H1 (cell line): ENCODE data around the gene KLHL36. TPM values are rescaled to one million over a fixed set of nuclear protein-coding genes. Genes with fewer than 3 reads are reported as not detected.

ENCODE experiments used
- CTCF ChIA-PET: fragments of 300-600 bp; sonication (Branson Sonifier 250); formaldehyde crosslinking; loops from one replicate; lab custom pipeline; 2021; ENCODE audit not compliant: partially characterized antibody; lab: Charles Lee
- POLR2A ChIA-PET: fragments of 300-600 bp; sonication (Branson Sonifier 250); formaldehyde crosslinking; loops from one replicate; lab custom pipeline; 2021; ENCODE audit warnings: inconsistent platforms; ENCODE audit not compliant: partially characterized antibody; lab: Charles Lee
- DNase-seq, 2 experiments: peaks; one replicate each; pipeline versions ENCODE4 v3.0.0 to v3.0.0-alpha.2; 2010 to 2022; ENCODE audit warnings: low spot score in 2 of 2, low read depth in 1 of 2, mixed read lengths in 1 of 2
- FAIRE-seq: peaks from 2 replicates; lab custom pipeline; 2011; peaks lifted over from hg19 to GRCh38; lab: Jason Lieb, UNC
- H2AFZ ChIP-seq: 2 replicates; pipeline ENCODE4 v1.8.1; 2012; ENCODE audit warnings: low read length, inconsistent platforms
- H2AK5ac ChIP-seq: 2 replicates; pipeline ENCODE4 v1.6.1; 2013; ENCODE audit warnings: low read depth, low read length
- H2BK120ac ChIP-seq: replicated peaks from 2 replicates; pipeline ENCODE3; 2013; ENCODE audit warnings: low read depth, low read length, inconsistent platforms
- H2BK12ac ChIP-seq: 2 replicates; pipeline ENCODE4 v1.6.1; 2013; ENCODE audit warnings: low read depth, low read length
- H2BK15ac ChIP-seq: 2 replicates; pipeline ENCODE4 v1.6.1; 2013; ENCODE audit warnings: low read length
- H2BK20ac ChIP-seq: 2 replicates; pipeline ENCODE4 v1.6.1; 2013; ENCODE audit warnings: low read length
- H2BK5ac ChIP-seq: 2 replicates; pipeline ENCODE4 v1.6.1; 2013; ENCODE audit warnings: low read depth, low read length
- H3K14ac ChIP-seq: 2 replicates; pipeline ENCODE4 v1.6.1; 2013; ENCODE audit warnings: inconsistent platforms; ENCODE audit not compliant: insufficient read length
- H3K18ac ChIP-seq: 2 replicates; pipeline ENCODE4 v1.6.1; 2013; ENCODE audit warnings: low read length; ENCODE audit errors: extremely low read depth
- H3K23ac ChIP-seq: 2 replicates; pipeline ENCODE4 v1.6.1; 2013; ENCODE audit warnings: inconsistent platforms; ENCODE audit not compliant: insufficient read length
- H3K23me2 ChIP-seq: 2 replicates; pipeline ENCODE4 v1.6.1; 2013; ENCODE audit warnings: low read depth, low read length
- H3K27ac ChIP-seq: 2 replicates; pipeline ENCODE4 v1.6.1; 2011; ENCODE audit warnings: low read depth, low read length, inconsistent platforms
- H3K27me3 ChIP-seq, 4 experiments: replicated peaks in 1 of 4; 1 replicate in 1 of 4; 2 replicates in 3 of 4; pipeline versions ENCODE4 v1.6.1 to v1.8.1; 2011 to 2013; ENCODE audit warnings: low read length in 3 of 4, mild to moderate bottlenecking in 3 of 4, inconsistent platforms in 2 of 4, mixed read lengths in 2 of 4, moderate library complexity in 1 of 4; ENCODE audit not compliant: control insufficient read depth in 3 of 4, insufficient read depth in 3 of 4; ENCODE audit errors: extremely low read depth in 1 of 4
- H3K36me3 ChIP-seq, 4 experiments: 2 replicates each; pipeline versions ENCODE4 v1.6.1 to v1.8.1; 2011 to 2013; ENCODE audit warnings: mild to moderate bottlenecking in 4 of 4, low read length in 3 of 4, moderate library complexity in 2 of 4, control low read depth in 1 of 4, inconsistent platforms in 1 of 4; ENCODE audit not compliant: insufficient read depth in 4 of 4, control insufficient read depth in 2 of 4
- H3K4ac ChIP-seq: replicated peaks from 2 replicates; pipeline ENCODE3; 2013; ENCODE audit warnings: low read length, low read depth, mixed read lengths, inconsistent platforms; ENCODE audit not compliant: insufficient read length
- H3K4me1 ChIP-seq, 4 experiments: replicated peaks in 1 of 4; 1 replicate in 1 of 4; 2 replicates in 3 of 4; pipeline versions ENCODE4 v1.6.1 to v1.8.1; 2011 to 2013; ENCODE audit warnings: low read length in 3 of 4, inconsistent platforms in 2 of 4, mixed read lengths in 1 of 4; ENCODE audit not compliant: insufficient read depth in 4 of 4, control insufficient read depth in 3 of 4
- H3K4me2 ChIP-seq, 2 experiments: 2 replicates each; pipeline versions ENCODE4 v1.6.1 to v1.8.1; 2011 to 2013; ENCODE audit warnings: low read depth in 2 of 2, low read length in 2 of 2, control low read depth in 1 of 2, inconsistent platforms in 1 of 2, mild to moderate bottlenecking in 1 of 2; ENCODE audit not compliant: insufficient read depth in 1 of 2
- H3K4me3 ChIP-seq, 4 experiments: fragments of 200-600, 300-600 bp in 1 of 4; sonication (generic), shearing (Covaris generic), sonication (Bioruptor Twin) in 1 of 4; 2 replicates each; pipeline versions ENCODE4 v1.5.1 to v1.8.1; 2011 to 2016; ENCODE audit warnings: low read length in 4 of 4, low read depth in 3 of 4, control low read depth in 2 of 4, inconsistent platforms in 2 of 4, mild to moderate bottlenecking in 2 of 4, mixed read lengths in 1 of 4, moderate library complexity in 1 of 4; ENCODE audit not compliant: insufficient read depth in 2 of 4; ENCODE audit errors: extremely low read depth in 1 of 4
- H3K56ac ChIP-seq: replicated peaks from 2 replicates; pipeline ENCODE3; 2013; ENCODE audit warnings: low read depth, mild to moderate bottlenecking, mixed read lengths, low read length, inconsistent platforms; ENCODE audit not compliant: insufficient read length
- H3K79me1 ChIP-seq: 2 replicates; pipeline ENCODE4 v1.6.1; 2013; ENCODE audit warnings: low read depth, low read length, control low read depth
- H3K79me2 ChIP-seq, 2 experiments: 2 replicates each; pipeline versions ENCODE4 v1.6.1 to v1.8.1; 2012 to 2013; ENCODE audit warnings: low read length in 2 of 2, mild to moderate bottlenecking in 2 of 2, inconsistent platforms in 1 of 2; ENCODE audit not compliant: insufficient read depth in 2 of 2, control insufficient read depth in 1 of 2
- H3K9ac ChIP-seq, 4 experiments: replicated peaks in 1 of 4; 1 replicate in 1 of 4; 2 replicates in 3 of 4; pipeline versions ENCODE4 v1.6.1 to v1.8.1; 2011 to 2013; ENCODE audit warnings: low read depth in 3 of 4, low read length in 3 of 4, control low read depth in 2 of 4, mild to moderate bottlenecking in 2 of 4, moderate library complexity in 2 of 4, inconsistent platforms in 1 of 4; ENCODE audit errors: extremely low read depth in 1 of 4
- H3K9me3 ChIP-seq, 2 experiments: 2 replicates each; pipeline versions ENCODE4 v1.6.1 to v1.8.1; 2012 to 2013; ENCODE audit warnings: mild to moderate bottlenecking in 2 of 2, moderate library complexity in 2 of 2, control low read depth in 1 of 2, inconsistent platforms in 1 of 2, low read depth in 1 of 2, low read length in 1 of 2, mixed read lengths in 1 of 2; ENCODE audit not compliant: insufficient read depth in 2 of 2
- H4K20me1 ChIP-seq, 2 experiments: replicated peaks in 1 of 2; 2 replicates each; pipeline versions ENCODE3 to v1.8.1; 2011 to 2013; ENCODE audit warnings: inconsistent platforms in 2 of 2, low read length in 2 of 2, mild to moderate bottlenecking in 1 of 2; ENCODE audit not compliant: insufficient read depth in 2 of 2, control insufficient read depth in 1 of 2
- H4K5ac ChIP-seq: 2 replicates; pipeline ENCODE4 v1.6.1; 2013; ENCODE audit warnings: low read length, low read depth, mixed read lengths, inconsistent platforms; ENCODE audit not compliant: insufficient read length
- H4K8ac ChIP-seq: 2 replicates; pipeline ENCODE4 v1.8.0; 2013; ENCODE audit warnings: mild to moderate bottlenecking, moderate library complexity, low read length, inconsistent platforms; ENCODE audit not compliant: insufficient read depth; ENCODE audit errors: extremely low read depth
- H4K91ac ChIP-seq: replicated peaks from 2 replicates; pipeline ENCODE3; 2013; ENCODE audit warnings: low read length, mixed read lengths, inconsistent platforms; ENCODE audit not compliant: insufficient read length
- BRCA1 ChIP-seq: IDR thresholded peaks from 2 replicates; pipeline ENCODE4 v1.6.1; 2012; ENCODE audit warnings: low read depth, low read length, improper control_type of control experiment
- CEBPB ChIP-seq: IDR thresholded peaks from 2 replicates; pipeline ENCODE4 v1.6.1; 2012; ENCODE audit warnings: low read depth, low read length
- CHD1 ChIP-seq: IDR thresholded peaks from 2 replicates; pipeline ENCODE4 v1.6.1; 2012; ENCODE audit warnings: low read depth, low read length, improper control_type of control experiment
- CREB1 ChIP-seq: IDR thresholded peaks from 2 replicates; pipeline ENCODE4 v1.6.1; 2012; ENCODE audit warnings: inconsistent platforms
- FOSL1 ChIP-seq: IDR thresholded peaks from 2 replicates; pipeline ENCODE4 v1.6.1; 2011; ENCODE audit warnings: mild to moderate bottlenecking, low read depth, low read length, moderate library complexity; ENCODE audit not compliant: insufficient read depth
- GTF2F1 ChIP-seq: IDR thresholded peaks from 2 replicates; pipeline ENCODE4 v1.6.1; 2012; ENCODE audit warnings: low read depth, low read length, improper control_type of control experiment, borderline replicate concordance
- KDM1A ChIP-seq: fragments of 200-600, 300-600 bp; sonication (generic); IDR thresholded peaks from 2 replicates; pipeline ENCODE4 v1.7.1; 2016; ENCODE audit warnings: mild to moderate bottlenecking, low read length, borderline replicate concordance
- NRF1 ChIP-seq: IDR thresholded peaks from 2 replicates; pipeline ENCODE4 v1.6.1; 2011; ENCODE audit warnings: mild to moderate bottlenecking, low read depth, low read length, improper control_type of control experiment
- SP2 ChIP-seq: IDR thresholded peaks from 2 replicates; pipeline ENCODE4 v1.6.1; 2012; ENCODE audit warnings: mild to moderate bottlenecking, low read length, inconsistent platforms
- TEAD4 ChIP-seq: IDR thresholded peaks from 2 replicates; pipeline ENCODE4 v1.6.1; 2012; ENCODE audit warnings: low read depth, low read length, inconsistent platforms, mixed read lengths
- YY1 ChIP-seq: IDR thresholded peaks from 2 replicates; pipeline ENCODE4 v1.6.1; 2011; ENCODE audit warnings: low read depth, mild to moderate bottlenecking, low read length
- WGBS, 2 experiments: shearing (Covaris generic) in 1 of 2; methylation state at CpG; one replicate each; pipeline versions ENCODE4 v1.1.6 to v1.1.7; 2013 to 2015; ENCODE audit warnings: low lambda C conversion rate in 2 of 2, mixed read lengths in 2 of 2, inconsistent platforms in 1 of 2, low coverage in 1 of 2, missing lambda C conversion rate in 1 of 2; ENCODE audit not compliant: insufficient replicate concordance in 2 of 2, insufficient coverage in 1 of 2, insufficient read length in 1 of 2; ENCODE audit errors: extremely low coverage in 1 of 2, missing lambda C conversion rate in 1 of 2; 5-methylcytosine and 5-hydroxymethylcytosine counted together
- polyA plus RNA-seq, 7 experiments: library from polyadenylated mRNA; depleted of rRNA in 3 of 7; stranded (reverse) in 5 of 7; unstranded in 2 of 7; fragments of >200 nt in 5 of 7; fragments of 200-250 nt in 2 of 7; gene quantifications; 1 replicate in 5 of 7; 2 replicates in 1 of 7; 4 replicates in 1 of 7; pipeline versions ENCODE4 v1.2.1 to v1.2.3, GENCODE V29; 2011 to 2013; ENCODE audit warnings: missing spikeins in 2 of 7, mixed read lengths in 2 of 7
- total RNA-seq: library from RNA; stranded (reverse); fragmentation: NEBNext Ultra II Directional; extraction: Animal tissue kit (Norgen Biotek cat#: 25700); gene quantifications from 2 replicates; pipeline ENCODE4 v1.2.1, GENCODE V29; 2021
- TF ChIP-seq, protein P1 (sequence below): IDR thresholded peaks from 2 replicates; pipeline ENCODE4 v1.6.1; 2012; ENCODE audit warnings: inconsistent platforms
- TF ChIP-seq, protein P2 (sequence below), 3 experiments: IDR thresholded peaks; 1 replicate in 2 of 3; 2 replicates in 1 of 3; pipeline versions ENCODE4 v1.5.1 to v1.6.1; 2011; ENCODE audit warnings: low read length in 3 of 3, mild to moderate bottlenecking in 3 of 3, inconsistent platforms in 2 of 3, low read depth in 1 of 3, moderate library complexity in 1 of 3; ENCODE audit not compliant: insufficient read depth in 1 of 3; ENCODE audit errors: control extremely low read depth in 1 of 3

Gene KLHL36
- total and polyA plus RNA-seq, 2 of the 8 experiments (the other 6 are each of a cell fraction or from before 2014, with no cell fraction given) = 22.9 to 33.6 TPM

DNA sequence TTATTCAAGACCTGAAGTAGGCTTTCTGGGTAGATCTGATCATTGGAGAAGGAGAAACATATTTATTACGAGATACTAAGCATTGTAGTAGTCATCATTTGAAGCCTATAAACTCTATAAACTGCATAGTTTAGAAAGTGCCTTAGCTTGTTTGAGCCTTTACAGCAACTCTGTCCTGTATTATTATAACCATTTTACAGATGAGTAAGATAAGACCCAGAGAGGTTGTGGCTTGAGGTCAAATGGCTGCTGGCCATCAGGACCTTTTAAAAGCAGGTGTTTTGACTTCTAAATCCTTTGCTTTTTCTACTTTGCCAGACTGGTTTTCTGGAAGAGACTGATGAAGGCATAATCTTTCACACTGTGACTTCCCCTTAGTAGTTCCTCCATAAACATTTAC lies 58.5 kb downstream of the KLHL36 start:
- ChIA-PET CTCF (no interaction called here), POLR2A (no interaction called here)
- FAIRE-seq (no peak), DNase-seq (no peak)
- Histone ChIP-seq H2BK20ac (no peak overlapping the region), H3K79me1 (peaks cover 10% of the 10 kb centered on the region), H3K4me1 (peaks cover 0 to 16% (median 13%) of the 10 kb centered on the region in 4 experiments; a peak in 5 of 7 replicates), H2BK12ac (no peak overlapping the region), H2AK5ac (no peak overlapping the region), H4K5ac (no peak overlapping the region), H3K79me2 (peaks cover 58 to 97% of the 10 kb centered on the region in 2 experiments), H4K91ac (no peak overlapping the region), H2BK5ac (no peak overlapping the region), H4K20me1 (peaks cover 43 to 55% of the 10 kb centered on the region in 2 experiments), H3K23me2 (no peaks in the 10 kb centered on the region), H2BK120ac (no peak overlapping the region), H3K4me2 (no peak overlapping the region), H3K23ac (no peak overlapping the region), H3K14ac (no peak overlapping the region), H3K9me3 (no peaks in the 10 kb centered on the region), H3K4ac (no peak overlapping the region), H3K18ac (no peak overlapping the region), H3K36me3 (no peaks in the 10 kb centered on the region; a peak in 1 of 8 replicates), H3K27me3 (no peaks in the 10 kb centered on the region), H3K27ac (no peak overlapping the region), H2AFZ (no peak overlapping the region), H3K9ac (no peak overlapping the region), H3K4me3 (no peak overlapping the region), H2BK15ac (no peak overlapping the region), H4K8ac (no peak overlapping the region), H3K56ac (no peak overlapping the region)
- 86% methylated on average over 1 of the region's 1 CpG; no CpG with 5 or more reads in 1 of the 2 experiments for WGBS, 2 experiments
- TF ChIP-seq TEAD4 (no peak), SP2 (no peak), CEBPB (no peak), BRCA1 (no peak), NRF1 (no peak), KDM1A (no peak), CREB1 (no peak), GTF2F1 (no peak), FOSL1 (no peak), CHD1 (no peak), YY1 (no peak)
- TF ChIP-seq, protein P1, sequence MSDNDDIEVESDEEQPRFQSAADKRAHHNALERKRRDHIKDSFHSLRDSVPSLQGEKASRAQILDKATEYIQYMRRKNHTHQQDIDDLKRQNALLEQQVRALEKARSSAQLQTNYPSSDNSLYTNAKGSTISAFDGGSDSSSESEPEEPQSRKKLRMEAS = no peak
- TF ChIP-seq, protein P2, sequence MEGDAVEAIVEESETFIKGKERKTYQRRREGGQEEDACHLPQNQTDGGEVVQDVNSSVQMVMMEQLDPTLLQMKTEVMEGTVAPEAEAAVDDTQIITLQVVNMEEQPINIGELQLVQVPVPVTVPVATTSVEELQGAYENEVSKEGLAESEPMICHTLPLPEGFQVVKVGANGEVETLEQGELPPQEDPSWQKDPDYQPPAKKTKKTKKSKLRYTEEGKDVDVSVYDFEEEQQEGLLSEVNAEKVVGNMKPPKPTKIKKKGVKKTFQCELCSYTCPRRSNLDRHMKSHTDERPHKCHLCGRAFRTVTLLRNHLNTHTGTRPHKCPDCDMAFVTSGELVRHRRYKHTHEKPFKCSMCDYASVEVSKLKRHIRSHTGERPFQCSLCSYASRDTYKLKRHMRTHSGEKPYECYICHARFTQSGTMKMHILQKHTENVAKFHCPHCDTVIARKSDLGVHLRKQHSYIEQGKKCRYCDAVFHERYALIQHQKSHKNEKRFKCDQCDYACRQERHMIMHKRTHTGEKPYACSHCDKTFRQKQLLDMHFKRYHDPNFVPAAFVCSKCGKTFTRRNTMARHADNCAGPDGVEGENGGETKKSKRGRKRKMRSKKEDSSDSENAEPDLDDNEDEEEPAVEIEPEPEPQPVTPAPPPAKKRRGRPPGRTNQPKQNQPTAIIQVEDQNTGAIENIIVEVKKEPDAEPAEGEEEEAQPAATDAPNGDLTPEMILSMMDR (IDR thresholded peaks at IDR 0.05; ENCODE audit: control extremely low read depth in 1 of 3, insufficient read depth in 1 of 3, low read depth in 1 of 3, low read length in 3 of 3) = no peak
